Kidney (tissue), 14 donors: ENCODE measurements around the gene NRXN3. TPM values are rescaled to one million over a fixed set of nuclear protein-coding genes. Genes with fewer than 3 reads are reported as not detected.

Experiments used
- DNase-seq, 5 donors: peaks; one replicate each; pipeline ENCODE4 v3.0.0-alpha.2; 2013 to 2020
- FAIRE-seq: peaks from 2 replicates; lab custom pipeline; 2012; peaks lifted over from hg19 to GRCh38; lab: Jason Lieb, UNC
- H3K27ac ChIP-seq, 2 donors: one replicate each; pipeline ENCODE4 v1.7.0; 2013; ENCODE audit warnings: low read depth in 2 of 2, low read length in 2 of 2, inconsistent platforms in 1 of 2
- H3K27me3 ChIP-seq: one replicate; pipeline ENCODE4 v1.7.1; 2013; ENCODE audit warnings: low read length, inconsistent platforms; ENCODE audit not compliant: control insufficient read depth, insufficient read depth
- H3K36me3 ChIP-seq, 3 donors: one replicate each; pipeline versions ENCODE4 v1.7.0 to v1.7.1; 2013; ENCODE audit warnings: low read length in 3 of 3, control low read depth in 1 of 3, inconsistent platforms in 1 of 3; ENCODE audit not compliant: insufficient read depth in 3 of 3, control insufficient read depth in 2 of 3
- H3K4me1 ChIP-seq, 3 donors: one replicate each; pipeline versions ENCODE4 v1.7.0 to v1.7.1; 2013; ENCODE audit warnings: low read length in 3 of 3, inconsistent platforms in 1 of 3, low read depth in 1 of 3; ENCODE audit not compliant: control insufficient read depth in 2 of 3, insufficient read depth in 2 of 3
- H3K4me3 ChIP-seq, 3 donors: one replicate each; pipeline versions ENCODE4 v1.7.0 to v1.8.1; 2013; ENCODE audit warnings: low read length in 3 of 3, control low read depth in 1 of 3, inconsistent platforms in 1 of 3
- H3K9ac ChIP-seq, 3 donors: one replicate each; pipeline versions ENCODE4 v1.7.0 to v1.7.1; 2013; ENCODE audit warnings: low read length in 3 of 3, control low read depth in 1 of 3, inconsistent platforms in 1 of 3
- H3K9me3 ChIP-seq, 3 donors: one replicate each; pipeline versions ENCODE4 v1.7.0 to v1.7.1; 2013; ENCODE audit warnings: low read length in 3 of 3, control low read depth in 1 of 3, inconsistent platforms in 1 of 3; ENCODE audit not compliant: control insufficient read depth in 2 of 3, insufficient read depth in 1 of 3
- CTCF ChIP-seq: IDR thresholded peaks from 3 replicates; pipeline ENCODE4 v1.5.1; 2012; ENCODE audit warnings: mild to moderate bottlenecking, moderate library complexity, borderline replicate concordance; ENCODE audit not compliant: insufficient read depth; ENCODE audit errors: extremely low read depth
- intact Hi-C: fragments of 100-400 bp; cut with DNase I; formaldehyde crosslinking; loops from one replicate; pipeline ENCODE4 v1.11.1; 2022
- polyA plus RNA-seq: library from polyadenylated mRNA; stranded (reverse); fragments of 350-450 nt; fragmentation: Illumina TruSeq; extraction: RNeasy Lipid Tissue Mini Kit (QIAGEN cat#74804); gene quantifications from one replicate; pipeline ENCODE4 v1.2.3, GENCODE V29; 2014; ENCODE audit warnings: low read depth, low replicate concordance; ENCODE audit not compliant: insufficient read depth
- total RNA-seq: library from RNA; stranded (reverse); fragmentation: NEBNext Ultra II Directional; extraction: Animal tissue kit (Norgen Biotek cat#: 25700); gene quantifications from one replicate; pipeline ENCODE4 v1.2.1, GENCODE V29; 2021
- donor health status: control.
- donor health status: control.
- donor health status: control.
- donor health status: control.
- donor health status: control.
- donor health status: DM: yes; HTN: yes; CAD: no.
- donor health status: Normal renal cell carcinoma (clear cell type).

NRXN3 gene
- total and polyA plus RNA-seq, 2 donors from 2014 or later: 1.5 to 2.4 TPM

- intact Hi-C loops: no loop called here
- DNase-seq (no peak), FAIRE-seq (no peak)
- Histone ChIP-seq H3K4me3 (no peak overlapping the region), H3K27me3 (no peaks in the 10 kb centered on the region), H3K9me3 (no peaks in the 10 kb centered on the region), H3K4me1 (no peaks in the 10 kb centered on the region), H3K27ac (no peak overlapping the region), H3K36me3 (no peaks in the 10 kb centered on the region), H3K9ac (no peak overlapping the region)
- no peak for TF ChIP-seq CTCF
Measured at GRCh38 chr14:79418649-79419415, 1248.7 kb downstream of the NRXN3 start.

DNA sequence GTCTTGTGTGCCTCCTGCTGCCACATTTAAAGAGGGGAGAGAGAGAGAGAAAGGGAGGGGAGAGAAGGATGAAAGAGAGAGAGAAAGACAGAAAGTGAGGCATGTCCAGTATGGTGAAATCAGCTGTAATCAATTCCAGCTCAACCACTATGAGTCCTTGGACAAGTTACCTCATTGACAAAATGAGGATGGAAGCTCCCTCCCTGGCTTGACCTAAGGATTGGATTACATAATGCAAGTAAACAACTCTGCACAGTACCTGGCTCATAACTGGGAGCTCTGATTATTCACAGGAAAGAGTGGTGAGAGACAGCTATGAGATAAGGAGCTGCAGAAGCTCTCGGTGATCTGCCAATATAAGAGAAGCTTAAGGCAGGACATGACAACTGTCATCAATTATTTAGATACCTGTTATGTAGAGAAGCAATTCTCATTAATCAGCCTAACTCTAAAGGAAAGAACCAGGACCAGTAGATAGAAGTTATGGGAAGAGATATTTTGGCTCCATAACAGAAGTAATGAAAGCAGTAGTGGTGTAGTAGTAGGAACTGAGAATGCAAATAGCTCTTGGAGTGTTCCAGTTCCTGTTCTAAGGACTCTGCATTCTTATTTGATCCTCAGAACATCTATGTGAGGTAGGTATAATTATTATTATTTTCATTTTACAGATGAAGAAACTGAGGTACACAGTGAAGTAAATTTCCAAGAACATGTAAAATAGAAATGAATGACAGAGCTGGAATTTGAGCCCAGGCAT lies 1249.6 kb downstream of the NRXN3 start:
- Histone ChIP-seq H3K4me1 (no peaks in the 10 kb centered on the region), H3K36me3 (no peaks in the 10 kb centered on the region), H3K27ac (no peak overlapping the region), H3K9me3 (no peaks in the 10 kb centered on the region), H3K4me3 (no peak overlapping the region), H3K27me3 (no peaks in the 10 kb centered on the region), H3K9ac (no peak overlapping the region)
- no peak for TF ChIP-seq CTCF
- no peak for DNase-seq
- intact Hi-C loops: no loop called here
- FAIRE-seq: no peak

- intact Hi-C loops: no loop called here
- no peak for FAIRE-seq
- no peak for TF ChIP-seq CTCF
Measured at GRCh38 chr14:79420725-79421124, 1250.6 kb downstream of the NRXN3 start.

More at GRCh38 chr14:79420725-79421124, 1250.6 kb downstream of the NRXN3 start:
- Histone ChIP-seq H3K4me1 (no peaks in the 10 kb centered on the region), H3K4me3 (no peak overlapping the region), H3K27me3 (no peaks in the 10 kb centered on the region), H3K9ac (no peak overlapping the region), H3K36me3 (no peaks in the 10 kb centered on the region), H3K9me3 (no peaks in the 10 kb centered on the region), H3K27ac (no peak overlapping the region)
- no peak for DNase-seq
